H9 (cell line): ENCODE results near the gene OR6Y1. TPM values are rescaled to one million over a fixed set of nuclear protein-coding genes. Genes with fewer than 3 reads are reported as not detected.

ENCODE experiments used
- DNase-seq: peaks from one replicate; pipeline ENCODE4 v3.0.0-alpha.2; 2017
- H2AFZ ChIP-seq: one replicate; pipeline ENCODE4 v1.6.1; 2013; ENCODE audit warnings: mild to moderate bottlenecking, low read length, control low read depth, moderate library complexity
- H2AK5ac ChIP-seq: 2 replicates; pipeline ENCODE4 v1.6.1; 2013; ENCODE audit warnings: low read length, control low read depth, mixed read lengths; ENCODE audit not compliant: insufficient read length
- H2BK120ac ChIP-seq: one replicate; pipeline ENCODE4 v1.6.1; 2013; ENCODE audit warnings: low read depth, mild to moderate bottlenecking, low read length, control low read depth, inconsistent platforms; ENCODE audit not compliant: poor library complexity, severe bottlenecking
- H2BK12ac ChIP-seq: 2 replicates; pipeline ENCODE4 v1.6.1; 2013; ENCODE audit warnings: low read length, control low read depth, mixed read lengths, low read depth; ENCODE audit not compliant: insufficient read length
- H2BK15ac ChIP-seq: 2 replicates; pipeline ENCODE4 v1.6.1; 2013; ENCODE audit warnings: low read depth, low read length, control low read depth
- H2BK20ac ChIP-seq: one replicate; pipeline ENCODE4 v1.6.1; 2013; ENCODE audit warnings: low read depth, mild to moderate bottlenecking, low read length, control low read depth, inconsistent platforms; ENCODE audit not compliant: poor library complexity, severe bottlenecking
- H2BK5ac ChIP-seq: 2 replicates; pipeline ENCODE4 v1.6.1; 2013; ENCODE audit warnings: low read length, control low read depth, mixed read lengths; ENCODE audit not compliant: insufficient read length
- H3K14ac ChIP-seq: 2 replicates; pipeline ENCODE4 v1.6.1; 2013; ENCODE audit warnings: low read length, control low read depth; ENCODE audit not compliant: insufficient read depth
- H3K18ac ChIP-seq: 2 replicates; pipeline ENCODE4 v1.6.1; 2013; ENCODE audit warnings: low read depth, mild to moderate bottlenecking, mixed read lengths, low read length, control low read depth; ENCODE audit not compliant: insufficient read length
- H3K23ac ChIP-seq: 2 replicates; pipeline ENCODE4 v1.6.1; 2013; ENCODE audit warnings: low read length, control low read depth, mixed read lengths, low read depth; ENCODE audit not compliant: insufficient read length
- H3K23me2 ChIP-seq: 2 replicates; pipeline ENCODE4 v1.6.1; 2013; ENCODE audit warnings: low read depth, mild to moderate bottlenecking, mixed read lengths, low read length, control low read depth; ENCODE audit not compliant: insufficient read length, poor library complexity, severe bottlenecking
- H3K27ac ChIP-seq: 2 replicates; pipeline ENCODE4 v1.5.1; 2013; ENCODE audit warnings: low read length, control low read depth, mixed read lengths, low read depth; ENCODE audit not compliant: insufficient read length
- H3K27me3 ChIP-seq: 2 replicates; pipeline ENCODE4 v1.6.1; 2013; ENCODE audit warnings: low read length, control low read depth, inconsistent platforms; ENCODE audit not compliant: insufficient read depth
- H3K4ac ChIP-seq: 2 replicates; pipeline ENCODE4 v1.6.1; 2013; ENCODE audit warnings: low read depth, mild to moderate bottlenecking, control low read depth, inconsistent platforms, low read length, moderate library complexity
- H3K4me1 ChIP-seq: 2 replicates; pipeline ENCODE4 v1.6.1; 2013; ENCODE audit warnings: low read length, control low read depth, inconsistent platforms; ENCODE audit not compliant: insufficient read depth
- H3K4me2 ChIP-seq: 2 replicates; pipeline ENCODE4 v1.6.1; 2013; ENCODE audit warnings: low read length, control low read depth, mixed read lengths; ENCODE audit not compliant: insufficient read length, insufficient read depth
- H3K56ac ChIP-seq: 2 replicates; pipeline ENCODE4 v1.6.1; 2013; ENCODE audit warnings: low read depth, mild to moderate bottlenecking, mixed read lengths, low read length, control low read depth; ENCODE audit not compliant: insufficient read length
- H3K79me1 ChIP-seq: 2 replicates; pipeline ENCODE4 v1.6.1; 2013; ENCODE audit warnings: low read depth, mild to moderate bottlenecking, moderate library complexity, low read length, control low read depth, inconsistent platforms; ENCODE audit not compliant: insufficient read depth, poor library complexity, severe bottlenecking
- H3K79me2 ChIP-seq: 2 replicates; pipeline ENCODE4 v1.6.1; 2013; ENCODE audit warnings: low read length, control low read depth, inconsistent platforms; ENCODE audit not compliant: insufficient read depth
- H3K9ac ChIP-seq: 2 replicates; pipeline ENCODE4 v1.6.1; 2013; ENCODE audit warnings: low read length, control low read depth, mixed read lengths; ENCODE audit not compliant: insufficient read length; ENCODE audit errors: extremely low read depth
- H3K9me3 ChIP-seq: one replicate; pipeline ENCODE4 v1.6.1; 2013; ENCODE audit warnings: low read depth, low read length, inconsistent platforms; ENCODE audit not compliant: control insufficient read depth
- H3T11ph ChIP-seq: one replicate; pipeline ENCODE4 v1.6.1; 2013; ENCODE audit warnings: mild to moderate bottlenecking, low read length, control low read depth, inconsistent platforms
- H4K20me1 ChIP-seq: one replicate; pipeline ENCODE4 v1.6.1; 2013; ENCODE audit not compliant: control insufficient read depth, insufficient read length, insufficient read depth
- H4K5ac ChIP-seq: 2 replicates; pipeline ENCODE4 v1.6.1; 2013; ENCODE audit warnings: low read depth, mild to moderate bottlenecking, mixed read lengths, low read length, control low read depth; ENCODE audit not compliant: insufficient read length
- H4K8ac ChIP-seq: replicated peaks from 2 replicates; pipeline ENCODE4 v1.6.1; 2013; ENCODE audit warnings: low read length, control low read depth, mixed read lengths, low read depth; ENCODE audit not compliant: insufficient read length
- H4K91ac ChIP-seq: 2 replicates; pipeline ENCODE4 v1.6.1; 2013; ENCODE audit warnings: low read depth, mild to moderate bottlenecking, moderate library complexity, mixed read lengths, low read length, control low read depth; ENCODE audit not compliant: insufficient read length
- H3K27ac Mint-ChIP-seq, 3 experiments: 2 replicates in 2 of 3; 3 replicates in 1 of 3; pipeline ENCODE4 v1.8.0; 2020 to 2021; ENCODE audit warnings: mixed read lengths in 3 of 3, mild to moderate bottlenecking in 1 of 3, moderate library complexity in 1 of 3
- H3K27me3 Mint-ChIP-seq: 2 replicates; pipeline ENCODE4 v1.8.0; 2021; ENCODE audit warnings: low read depth, mild to moderate bottlenecking, moderate library complexity, mixed read lengths
- H3K36me3 Mint-ChIP-seq, 3 experiments: 2 replicates in 2 of 3; 3 replicates in 1 of 3; pipeline ENCODE4 v1.8.0; 2020 to 2021; ENCODE audit warnings: low read depth in 3 of 3, mixed read lengths in 3 of 3; ENCODE audit not compliant: insufficient read depth in 1 of 3
- H3K4me1 Mint-ChIP-seq, 2 experiments: 2 replicates each; pipeline ENCODE4 v1.8.0; 2020; ENCODE audit warnings: mixed read lengths in 2 of 2
- H3K4me3 Mint-ChIP-seq, 2 experiments: 2 replicates in 1 of 2; 3 replicates in 1 of 2; pipeline ENCODE4 v1.8.0; 2020 to 2021; ENCODE audit warnings: mild to moderate bottlenecking in 2 of 2, mixed read lengths in 2 of 2, moderate library complexity in 1 of 2
- H3K9me3 Mint-ChIP-seq, 2 experiments: 2 replicates in 1 of 2; 3 replicates in 1 of 2; pipeline ENCODE4 v1.8.0; 2020; ENCODE audit warnings: mild to moderate bottlenecking in 2 of 2, mixed read lengths in 2 of 2, moderate library complexity in 1 of 2
- WGBS: extraction: QIAGEN DNeasy Blood & Tissue Kit; methylation state at CpG from one replicate; pipeline ENCODE4 v1.1.7; 2013; ENCODE audit warnings: missing lambda C conversion rate, low lambda C conversion rate, mixed read lengths; ENCODE audit not compliant: insufficient read length; ENCODE audit errors: extremely low coverage; 5-methylcytosine and 5-hydroxymethylcytosine counted together
- total RNA-seq: library from RNA; stranded (reverse); gene quantifications from 2 replicates; pipeline ENCODE4 v1.2.1, GENCODE V29; 2021
- TF ChIP-seq, protein P1 (sequence below): fragments of 200-600 bp; sonication (generic); conservative IDR thresholded peaks from 3 replicates; pipeline ENCODE4 v1.8.0; 2021; ENCODE audit warnings: antibody characterized with exemption, mild to moderate bottlenecking

Gene OR6Y1
- total RNA-seq, 1 experiment from 2014 or later: not detected

DNA sequence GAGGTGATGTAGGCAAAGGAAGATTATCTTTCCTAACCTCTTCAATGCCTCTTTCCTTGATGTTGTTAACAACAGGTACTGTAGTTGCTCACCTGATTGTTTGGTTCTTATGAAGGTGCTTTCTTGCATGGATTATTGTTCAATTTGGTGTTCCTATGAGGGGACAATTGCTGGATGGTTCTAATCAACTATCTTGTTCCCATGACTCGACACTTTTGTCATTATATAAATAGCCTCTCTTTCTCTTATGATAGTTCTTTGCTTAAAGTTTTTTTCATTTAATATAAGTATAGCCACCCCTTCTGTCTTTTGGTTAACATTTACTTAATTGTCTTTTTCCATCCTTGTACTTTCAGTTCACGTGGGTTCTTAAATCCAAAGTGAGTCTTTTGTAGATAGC lies 46.7 kb downstream of the OR6Y1 start:
- H2BK5ac ChIP-seq: no peak overlapping the region
- H3K27ac ChIP-seq: no peak overlapping the region
- Mint-ChIP-seq H3K27me3 (no peaks in the 10 kb centered on the region), H3K36me3 (peaks cover 0 to 3% (median under 1%) of the 10 kb centered on the region in 3 experiments; a peak in 1 of 7 replicates), H3K4me1 (peaks cover 2 to 6% of the 10 kb centered on the region in 2 experiments; a peak in 3 of 4 replicates), H3K9me3 (peaks cover 3% of the 10 kb centered on the region in 2 experiments; a peak in 4 of 5 replicates), H3K27ac (no peak overlapping the region), H3K4me3 (no peak overlapping the region)
- no peak overlapping the region for H3K56ac ChIP-seq
- H2AFZ ChIP-seq: no peak overlapping the region
- no peaks in the 10 kb centered on the region for H3K27me3 ChIP-seq
- WGBS: no CpG with 5 or more reads among the region's 2 CpGs
- H4K5ac ChIP-seq: no peak overlapping the region
- no peak overlapping the region for H3K14ac ChIP-seq
- no peak overlapping the region for H2BK120ac ChIP-seq
- no peak overlapping the region for H2BK20ac ChIP-seq
- no peaks in the 10 kb centered on the region for H3K4me1 ChIP-seq
- no peaks in the 10 kb centered on the region for H3K9me3 ChIP-seq
- no peak for DNase-seq
- TF ChIP-seq, protein P1, sequence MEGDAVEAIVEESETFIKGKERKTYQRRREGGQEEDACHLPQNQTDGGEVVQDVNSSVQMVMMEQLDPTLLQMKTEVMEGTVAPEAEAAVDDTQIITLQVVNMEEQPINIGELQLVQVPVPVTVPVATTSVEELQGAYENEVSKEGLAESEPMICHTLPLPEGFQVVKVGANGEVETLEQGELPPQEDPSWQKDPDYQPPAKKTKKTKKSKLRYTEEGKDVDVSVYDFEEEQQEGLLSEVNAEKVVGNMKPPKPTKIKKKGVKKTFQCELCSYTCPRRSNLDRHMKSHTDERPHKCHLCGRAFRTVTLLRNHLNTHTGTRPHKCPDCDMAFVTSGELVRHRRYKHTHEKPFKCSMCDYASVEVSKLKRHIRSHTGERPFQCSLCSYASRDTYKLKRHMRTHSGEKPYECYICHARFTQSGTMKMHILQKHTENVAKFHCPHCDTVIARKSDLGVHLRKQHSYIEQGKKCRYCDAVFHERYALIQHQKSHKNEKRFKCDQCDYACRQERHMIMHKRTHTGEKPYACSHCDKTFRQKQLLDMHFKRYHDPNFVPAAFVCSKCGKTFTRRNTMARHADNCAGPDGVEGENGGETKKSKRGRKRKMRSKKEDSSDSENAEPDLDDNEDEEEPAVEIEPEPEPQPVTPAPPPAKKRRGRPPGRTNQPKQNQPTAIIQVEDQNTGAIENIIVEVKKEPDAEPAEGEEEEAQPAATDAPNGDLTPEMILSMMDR: no peak
- no peak overlapping the region for H3T11ph ChIP-seq
- H4K91ac ChIP-seq: no peak overlapping the region
- no peak overlapping the region for H3K4ac ChIP-seq
- no peaks in the 10 kb centered on the region for H4K20me1 ChIP-seq
- no peak overlapping the region for H4K8ac ChIP-seq
- no peaks in the 10 kb centered on the region for H3K79me2 ChIP-seq
- no peaks in the 10 kb centered on the region for H3K79me1 ChIP-seq
- no peak overlapping the region for H3K18ac ChIP-seq
- H2AK5ac ChIP-seq: no peak overlapping the region
- no peaks in the 10 kb centered on the region for H3K23me2 ChIP-seq
- H3K23ac ChIP-seq: no peak overlapping the region
- no peak overlapping the region for H2BK12ac ChIP-seq
- H3K4me2 ChIP-seq: no peak overlapping the region
- H3K9ac ChIP-seq: no peak overlapping the region
- H2BK15ac ChIP-seq: no peak overlapping the region
